Smooth muscle cell (in vitro differentiated cells): ENCODE measurements around the gene CBFA2T2. TPM values are rescaled to one million over a fixed set of nuclear protein-coding genes. Genes with fewer than 3 reads are reported as not detected.

Experiments used
- DNase-seq: peaks from one replicate; lab custom pipeline; 2025; ENCODE audit not compliant: unreplicated experiment; lab: John Stamatoyannopoulos, UW
- H2AFZ ChIP-seq: fragments of 200-600 bp; sonication (generic); 2 replicates; pipeline ENCODE4 v1.6.0; 2016; ENCODE audit warnings: antibody characterized with exemption, low read depth, mild to moderate bottlenecking
- H3F3A ChIP-seq: fragments of 200-600 bp; sonication (generic); 2 replicates; pipeline ENCODE4 v1.6.0; 2017; ENCODE audit warnings: antibody characterized with exemption, low read depth
- H3K27ac ChIP-seq: fragments of 200-600 bp; sonication (generic); 2 replicates; pipeline ENCODE4 v1.5.1; 2016; ENCODE audit warnings: low read depth, mild to moderate bottlenecking
- H3K27me3 ChIP-seq: fragments of 200-600 bp; sonication (generic); 2 replicates; pipeline ENCODE4 v1.6.1; 2016; ENCODE audit warnings: low read depth, mild to moderate bottlenecking
- H3K36me3 ChIP-seq: fragments of 200-600 bp; sonication (generic); 2 replicates; pipeline ENCODE4 v1.5.1; 2016; ENCODE audit warnings: low read depth
- H3K4me1 ChIP-seq: fragments of 200-600 bp; sonication (generic); 2 replicates; pipeline ENCODE4 v1.5.1; 2016; ENCODE audit warnings: low read depth
- H3K4me2 ChIP-seq: fragments of 200-600 bp; sonication (generic); 2 replicates; pipeline ENCODE4 v1.6.0; 2016; ENCODE audit warnings: mild to moderate bottlenecking
- H3K4me3 ChIP-seq: fragments of 200-600 bp; sonication (generic); 2 replicates; pipeline ENCODE4 v1.5.1; 2016; ENCODE audit warnings: mild to moderate bottlenecking
- H3K79me2 ChIP-seq: fragments of 200-600 bp; sonication (generic); 2 replicates; pipeline ENCODE4 v1.6.0; 2016; ENCODE audit warnings: low read depth, mild to moderate bottlenecking
- H3K9ac ChIP-seq: fragments of 200-600 bp; sonication (generic); 2 replicates; pipeline ENCODE4 v1.6.0; 2016; ENCODE audit warnings: low read depth
- H3K9me3 ChIP-seq: fragments of 200-600 bp; sonication (generic); replicated peaks from 2 replicates; pipeline ENCODE4 v1.5.1; 2016; ENCODE audit warnings: low read depth
- H4K20me1 ChIP-seq: fragments of 200-600 bp; sonication (generic); 2 replicates; pipeline ENCODE4 v1.6.0; 2016; ENCODE audit warnings: low read depth
- WGBS: methylation state at CpG from one replicate; pipeline ENCODE4 v1.1.7; 2016; ENCODE audit warnings: low lambda C conversion rate; 5-methylcytosine and 5-hydroxymethylcytosine counted together
- polyA plus RNA-seq: library from polyadenylated mRNA; unstranded; fragments of >200 nt; fragmentation: Nextera tagmentation; extraction: Ambion mirVana; gene quantifications from 2 replicates; pipeline ENCODE4 v1.2.1, GENCODE V29; 2016
- total RNA-seq: library from RNA; depleted of rRNA; stranded (reverse); fragments of >200 nt; gene quantifications from 2 replicates; pipeline ENCODE4 v1.2.3, GENCODE V29; 2014
- TF ChIP-seq, protein P1 (sequence below): fragments of 200-600 bp; sonication (generic); IDR thresholded peaks from 2 replicates; pipeline ENCODE4 v1.5.1; 2017; ENCODE audit warnings: borderline replicate concordance, mild to moderate bottlenecking, antibody characterized with exemption; ENCODE audit not compliant: insufficient read depth, poor library complexity, severe bottlenecking

CBFA2T2 gene
- total and polyA plus RNA-seq, 2 experiments from 2014 or later, result 18.2 to 41.6 TPM

DNA sequence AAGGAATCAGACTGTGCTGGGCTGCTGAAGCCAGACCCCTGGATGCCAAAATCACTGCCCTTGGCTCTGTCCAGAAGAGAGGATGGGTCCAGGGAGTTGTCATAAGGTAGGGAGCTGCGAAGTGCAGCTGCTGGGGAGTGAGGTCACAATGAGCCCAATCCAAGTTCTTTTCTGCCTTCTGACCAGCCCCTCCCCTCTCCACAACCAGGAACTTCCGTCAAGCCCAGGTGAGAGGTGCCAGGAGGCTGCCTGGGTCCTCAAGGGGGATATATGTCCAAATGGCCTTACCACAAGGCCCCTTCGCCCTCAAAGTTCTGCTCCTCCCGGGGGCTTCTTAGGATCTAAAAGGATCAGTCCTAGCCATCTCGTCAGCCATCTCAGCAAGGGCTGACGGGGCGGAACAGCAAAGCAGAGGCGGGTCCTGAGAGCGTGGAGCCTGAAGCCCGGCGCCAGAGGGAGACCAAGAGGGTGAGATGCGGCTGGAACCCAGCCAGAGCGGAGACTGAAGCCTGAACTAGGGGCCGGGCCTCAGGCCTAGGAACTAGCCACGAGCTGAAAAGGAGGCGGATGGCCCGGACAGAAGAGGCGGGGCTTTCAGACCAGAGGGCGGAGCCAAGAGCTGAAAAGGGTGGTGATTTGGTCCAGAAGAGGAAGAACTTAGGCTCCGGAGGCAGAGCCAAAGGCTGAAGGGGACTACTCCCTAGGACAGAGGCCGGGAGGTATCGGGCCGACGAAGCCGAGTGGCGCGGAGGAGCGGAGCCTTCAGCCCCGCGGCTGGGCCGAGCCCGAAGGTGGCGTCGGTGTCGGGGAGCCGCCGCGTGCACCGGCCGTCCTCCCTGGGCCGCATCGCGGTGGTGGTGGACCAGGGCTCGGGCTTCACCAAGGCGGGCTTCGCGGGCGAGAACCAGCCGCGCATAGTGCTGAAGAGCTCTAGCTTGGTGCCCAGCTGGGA, 176.7 kb downstream of the CBFA2T2 start, which contains the start of gene ACTL10:
Gene ACTL10 (plus strand): TSS at position 651 of the 952 bp plus-strand sequence. CDS start 555 bp downstream, outside the sequence.
- H3F3A ChIP-seq, result peaks cover 15% of the 10 kb centered on the region
- TF ChIP-seq, protein P1, sequence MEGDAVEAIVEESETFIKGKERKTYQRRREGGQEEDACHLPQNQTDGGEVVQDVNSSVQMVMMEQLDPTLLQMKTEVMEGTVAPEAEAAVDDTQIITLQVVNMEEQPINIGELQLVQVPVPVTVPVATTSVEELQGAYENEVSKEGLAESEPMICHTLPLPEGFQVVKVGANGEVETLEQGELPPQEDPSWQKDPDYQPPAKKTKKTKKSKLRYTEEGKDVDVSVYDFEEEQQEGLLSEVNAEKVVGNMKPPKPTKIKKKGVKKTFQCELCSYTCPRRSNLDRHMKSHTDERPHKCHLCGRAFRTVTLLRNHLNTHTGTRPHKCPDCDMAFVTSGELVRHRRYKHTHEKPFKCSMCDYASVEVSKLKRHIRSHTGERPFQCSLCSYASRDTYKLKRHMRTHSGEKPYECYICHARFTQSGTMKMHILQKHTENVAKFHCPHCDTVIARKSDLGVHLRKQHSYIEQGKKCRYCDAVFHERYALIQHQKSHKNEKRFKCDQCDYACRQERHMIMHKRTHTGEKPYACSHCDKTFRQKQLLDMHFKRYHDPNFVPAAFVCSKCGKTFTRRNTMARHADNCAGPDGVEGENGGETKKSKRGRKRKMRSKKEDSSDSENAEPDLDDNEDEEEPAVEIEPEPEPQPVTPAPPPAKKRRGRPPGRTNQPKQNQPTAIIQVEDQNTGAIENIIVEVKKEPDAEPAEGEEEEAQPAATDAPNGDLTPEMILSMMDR, result no peak
- H3K27me3 ChIP-seq, result no peaks in the 10 kb centered on the region
- H3K4me1 ChIP-seq, result peaks cover 6% of the 10 kb centered on the region
- DNase-seq, result peak; percentile 53
- WGBS, result 47% methylated on average over 50 of the region's 50 CpGs
- H3K27ac ChIP-seq, result peak within 1 kb of the TSS; percentile 27
- H2AFZ ChIP-seq, result no peak within 1 kb of the TSS
- H4K20me1 ChIP-seq, result peaks cover 6% of the 10 kb centered on the region
- peak within 1 kb of the TSS; percentile 80 for H3K4me2 ChIP-seq
- H3K9me3 ChIP-seq, result no peaks in the 10 kb centered on the region
- no peak within 1 kb of the TSS for H3K9ac ChIP-seq
- no peaks in the 10 kb centered on the region for H3K36me3 ChIP-seq
- peak within 1 kb of the TSS; percentile 41 for H3K4me3 ChIP-seq
- no peaks in the 10 kb centered on the region for H3K79me2 ChIP-seq

DNA sequence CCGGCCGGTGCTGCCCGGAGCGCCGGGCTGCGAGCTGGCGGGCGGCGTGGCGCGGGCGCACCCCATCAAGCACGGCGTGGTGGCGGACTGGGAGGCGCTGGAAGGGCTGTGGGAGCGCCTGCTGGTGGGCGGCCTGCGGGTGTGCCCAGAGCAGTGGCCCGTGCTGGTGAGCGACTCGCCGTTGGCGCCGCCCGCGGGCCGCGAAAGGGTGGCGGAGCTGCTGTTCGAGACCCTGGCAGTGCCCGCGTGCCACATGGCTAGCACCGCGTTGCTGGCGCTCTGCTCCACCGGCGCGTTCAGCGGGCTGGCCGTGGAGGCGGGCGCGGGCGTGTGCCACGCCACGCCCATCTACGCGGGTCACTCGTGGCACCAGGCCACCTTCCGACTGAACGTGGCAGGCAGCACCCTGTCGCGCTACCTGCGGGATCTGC, 177.4 kb downstream of the CBFA2T2 start:
- H3K9me3 ChIP-seq, result no peaks in the 10 kb centered on the region
- H4K20me1 ChIP-seq, result peaks cover 11% of the 10 kb centered on the region
- H3K36me3 ChIP-seq, result no peaks in the 10 kb centered on the region
- peaks cover 15% of the 10 kb centered on the region for H3F3A ChIP-seq
- H3K79me2 ChIP-seq, result peaks cover under 1% of the 10 kb centered on the region
- H2AFZ ChIP-seq, result no peak overlapping the region
- TF ChIP-seq, protein P1, result no peak
- peak overlapping the region; percentile 41 for H3K4me3 ChIP-seq
- H3K4me1 ChIP-seq, result peaks cover 6% of the 10 kb centered on the region
- WGBS, result 61% methylated on average over 54 of the region's 55 CpGs
- no peak overlapping the region for H3K27ac ChIP-seq
- no peak for DNase-seq
- H3K4me2 ChIP-seq, result peak overlapping the region; percentile 80
- no peak overlapping the region for H3K9ac ChIP-seq
- H3K27me3 ChIP-seq, result no peaks in the 10 kb centered on the region

DNA sequence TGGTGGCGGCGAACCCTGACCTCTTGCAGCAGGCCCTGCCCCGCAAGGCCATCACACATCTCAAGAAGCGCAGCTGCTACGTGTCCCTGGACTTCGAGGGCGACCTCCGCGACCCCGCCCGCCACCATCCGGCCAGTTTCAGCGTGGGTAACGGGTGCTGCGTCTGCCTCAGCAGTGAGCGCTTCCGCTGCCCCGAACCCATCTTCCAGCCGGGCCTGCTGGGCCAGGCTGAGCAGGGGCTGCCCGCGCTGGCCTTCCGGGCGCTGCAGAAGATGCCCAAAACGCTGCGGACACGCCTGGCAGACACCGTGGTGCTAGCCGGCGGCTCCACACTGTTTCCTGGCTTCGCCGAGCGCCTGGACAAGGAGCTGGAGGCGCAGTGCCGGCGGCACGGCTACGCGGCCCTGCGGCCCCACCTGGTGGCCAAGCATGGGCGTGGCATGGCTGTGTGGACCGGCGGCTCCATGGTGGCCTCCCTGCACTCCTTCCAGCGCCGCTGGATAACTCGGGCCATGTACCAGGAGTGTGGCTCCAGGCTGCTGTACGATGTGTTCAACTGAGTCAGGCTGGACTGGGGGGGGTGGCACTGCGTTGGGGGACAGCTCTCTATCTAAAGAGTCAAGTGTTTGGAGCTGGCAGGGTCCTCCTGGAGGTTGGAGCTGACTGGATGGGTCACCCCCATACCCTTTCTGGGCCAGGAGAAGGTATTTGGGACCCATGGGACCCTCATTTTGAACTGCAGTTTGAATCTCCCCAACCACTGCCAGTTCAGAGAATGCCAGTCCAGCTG, 178.0 kb downstream of the CBFA2T2 start:
- no peaks in the 10 kb centered on the region for H3K9me3 ChIP-seq
- DNase-seq, result peak; percentile 25
- no peaks in the 10 kb centered on the region for H3K36me3 ChIP-seq
- peak overlapping the region; percentile 80 for H3K4me2 ChIP-seq
- H3K79me2 ChIP-seq, result peaks cover 7% of the 10 kb centered on the region
- 59% methylated on average over 47 of the region's 47 CpGs for WGBS
- peaks cover 15% of the 10 kb centered on the region for H3F3A ChIP-seq
- peaks cover 17% of the 10 kb centered on the region for H4K20me1 ChIP-seq
- H3K27me3 ChIP-seq, result no peaks in the 10 kb centered on the region
- peak overlapping the region; percentile 41 for H3K4me3 ChIP-seq
- H3K4me1 ChIP-seq, result peaks cover 10% of the 10 kb centered on the region
- TF ChIP-seq, protein P1, result peak; percentile 80
- H2AFZ ChIP-seq, result no peak overlapping the region
- H3K27ac ChIP-seq, result no peak overlapping the region
- H3K9ac ChIP-seq, result no peak overlapping the region
